ENCODE measurements around the gene TESK2.

Gene TESK2

DNA sequence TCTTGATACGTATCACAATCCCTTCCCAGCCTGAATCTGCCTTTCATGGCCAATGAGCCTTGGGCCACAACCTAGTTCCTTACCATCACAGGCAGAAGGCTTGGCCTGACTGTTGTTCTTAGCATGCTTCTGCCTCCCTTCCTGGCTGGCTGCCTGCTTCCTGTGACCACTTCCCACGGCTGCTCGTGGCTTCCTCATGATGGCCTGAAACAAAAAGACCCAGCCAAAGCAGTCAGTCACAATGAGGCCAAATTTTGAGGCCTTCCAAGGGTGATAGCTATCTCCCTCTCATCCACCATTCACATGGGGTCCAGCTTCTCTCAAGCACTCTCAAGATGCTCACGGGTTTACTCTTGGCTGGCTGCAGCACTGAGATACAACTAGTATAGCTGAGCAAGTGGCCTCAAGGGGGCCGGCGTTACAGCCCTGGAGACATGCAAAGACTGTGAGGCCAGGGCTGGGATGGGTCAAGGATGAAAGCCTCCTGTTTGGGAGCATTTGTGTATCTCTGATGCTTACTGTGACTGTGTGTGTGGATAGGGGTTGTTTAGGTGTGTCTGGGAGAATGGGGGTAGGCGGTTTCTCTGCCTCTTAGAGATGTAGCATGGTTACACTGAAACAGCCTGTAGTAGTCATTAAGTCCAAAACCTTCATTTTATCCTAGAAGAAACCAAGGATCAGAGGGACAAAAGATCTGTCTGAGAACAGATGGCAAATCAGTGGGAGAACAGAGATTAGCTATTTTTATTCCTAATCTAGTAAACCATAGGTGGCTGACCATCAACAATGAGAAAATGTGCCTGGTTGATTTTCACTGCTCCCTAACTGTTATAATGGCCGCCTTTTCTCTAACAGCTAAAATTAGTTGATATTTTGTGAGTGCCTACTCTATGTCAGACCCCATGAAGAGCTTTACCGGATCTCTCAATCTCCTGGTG is 156.4 kb downstream of the TESK2 start:
- no peak for ATAC-seq

DNA sequence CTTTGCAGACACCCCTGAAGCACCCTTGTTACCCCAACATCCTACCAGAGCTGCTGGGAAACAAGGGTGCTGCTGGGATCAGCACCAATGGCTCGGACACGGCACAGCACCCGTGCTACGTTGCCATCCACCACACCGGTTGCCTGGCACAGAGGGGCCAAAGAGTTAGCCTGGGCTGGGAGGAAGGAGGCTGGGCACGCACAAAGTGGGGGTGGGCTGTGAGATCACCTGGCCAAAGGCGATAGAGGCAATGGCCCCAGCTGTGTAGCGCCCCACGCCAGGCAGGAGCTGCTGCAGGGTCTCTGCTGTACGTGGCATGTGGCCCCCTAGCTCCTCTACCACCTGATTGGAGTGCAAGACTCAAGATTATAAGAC is 158.6 kb downstream of the TESK2 start:
- ATAC-seq: no peak

GRCh38 chr1:45331436-45332345 is 159.3 kb downstream of the TESK2 start:
- ATAC-seq: no peak

DNA sequence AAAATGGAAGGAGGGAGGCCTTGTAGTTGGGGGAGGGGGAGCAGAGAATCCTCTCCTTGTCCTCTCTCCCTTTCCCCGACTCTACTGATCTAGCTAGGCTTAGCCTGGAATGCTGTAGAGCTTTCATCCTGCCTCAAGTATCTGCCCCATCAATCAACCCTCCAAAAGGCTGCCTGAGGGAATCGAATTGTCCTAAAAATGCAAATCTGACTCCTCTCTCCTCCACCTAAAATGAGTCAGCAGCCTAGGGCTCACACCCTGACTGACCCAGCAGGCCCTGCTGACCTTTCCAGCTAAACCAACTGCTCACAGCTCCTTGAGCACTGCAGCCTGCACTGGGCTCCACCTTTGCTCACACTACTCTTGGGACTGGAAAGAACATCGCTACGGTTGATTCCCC is 161.5 kb downstream of the TESK2 start:
- ATAC-seq: no peak

DNA sequence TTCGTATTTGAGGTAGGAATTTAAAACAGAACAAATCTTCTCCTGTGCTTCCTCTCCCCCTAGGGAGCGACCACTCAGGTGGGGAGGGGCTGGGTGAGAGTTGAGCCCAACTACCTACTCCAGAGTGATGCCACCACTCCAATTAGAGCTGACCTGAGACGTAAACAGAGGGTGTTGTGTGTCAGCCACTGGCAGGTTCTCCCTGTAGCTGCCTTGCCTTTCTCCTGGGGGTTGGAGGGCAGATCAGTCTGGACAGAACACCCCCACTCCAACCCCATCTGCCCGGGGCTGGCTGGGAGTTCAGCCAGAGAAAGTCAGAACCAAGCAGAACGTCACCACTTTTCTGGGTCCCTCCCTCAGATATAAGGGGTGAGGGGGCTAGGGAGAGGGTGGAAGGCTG is 162.3 kb downstream of the TESK2 start:
- no peak for ATAC-seq

GRCh38 chr1:45327644-45328515 is 163.1 kb downstream of the TESK2 start:
- ATAC-seq: no peak

GRCh38 chr1:45326627-45327623 is 164.0 kb downstream of the TESK2 start, which contains the start of gene HPDL:
TSS of gene HPDL (plus strand) at chr1:45326895. CDS start at chr1:45327149, 254 bp downstream.
- peak; percentile 86 to 90 for ATAC-seq

DNA sequence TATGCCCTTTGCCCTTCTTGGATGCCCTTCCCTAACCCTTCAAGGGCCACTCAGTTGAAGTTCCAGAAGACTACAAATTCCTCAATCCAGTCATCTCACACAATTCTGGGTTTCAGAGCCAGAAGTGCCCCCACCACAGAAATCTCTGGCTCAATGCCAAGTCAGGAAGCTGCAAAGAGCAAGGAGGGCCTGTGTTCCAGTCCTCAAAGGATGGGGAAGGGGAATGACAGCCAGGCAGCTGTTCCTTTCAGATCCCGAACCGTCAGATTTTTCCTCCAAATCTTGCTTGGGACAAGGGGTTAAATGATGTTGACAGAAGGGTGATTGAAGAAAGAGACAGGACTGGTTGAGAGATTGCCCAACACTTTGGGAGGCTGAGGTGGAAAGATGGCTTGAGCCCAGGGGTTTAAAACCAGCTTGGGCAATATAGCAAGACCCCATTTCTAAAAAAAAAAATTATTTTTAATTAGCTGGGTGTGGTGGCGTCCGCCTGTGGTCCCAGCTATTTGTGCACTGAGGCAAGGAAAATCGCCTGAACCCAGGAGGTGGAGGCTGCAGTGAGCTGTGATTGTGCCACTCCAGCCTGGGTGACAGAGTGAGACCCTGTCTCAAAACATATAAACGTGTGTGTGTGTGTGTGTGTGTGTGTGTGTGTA is 165.0 kb downstream of the TESK2 start:
- no peak for ATAC-seq

GRCh38 chr1:45322486-45323040 is 168.4 kb downstream of the TESK2 start:
- ATAC-seq: no peak

DNA sequence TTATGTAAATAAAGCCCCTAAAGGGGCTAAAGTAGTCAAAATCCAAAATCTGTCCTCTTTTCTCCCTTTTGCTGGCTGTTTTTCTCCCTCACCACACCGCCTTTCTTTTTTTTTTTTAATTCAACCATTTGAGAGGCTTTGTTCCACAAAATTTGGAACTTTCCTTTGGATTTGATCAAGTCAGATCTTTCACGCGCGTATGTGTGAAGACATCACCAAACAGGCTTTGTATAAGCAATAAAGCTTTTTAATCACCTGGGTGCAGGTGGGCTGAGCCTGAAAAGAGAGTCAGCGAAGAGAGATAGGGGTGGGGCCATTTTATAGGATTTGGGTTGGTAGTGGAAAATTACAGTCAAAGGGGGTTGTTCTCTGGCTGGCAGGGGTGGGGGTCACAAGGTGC is 169.5 kb downstream of the TESK2 start:
- no peak for ATAC-seq

DNA sequence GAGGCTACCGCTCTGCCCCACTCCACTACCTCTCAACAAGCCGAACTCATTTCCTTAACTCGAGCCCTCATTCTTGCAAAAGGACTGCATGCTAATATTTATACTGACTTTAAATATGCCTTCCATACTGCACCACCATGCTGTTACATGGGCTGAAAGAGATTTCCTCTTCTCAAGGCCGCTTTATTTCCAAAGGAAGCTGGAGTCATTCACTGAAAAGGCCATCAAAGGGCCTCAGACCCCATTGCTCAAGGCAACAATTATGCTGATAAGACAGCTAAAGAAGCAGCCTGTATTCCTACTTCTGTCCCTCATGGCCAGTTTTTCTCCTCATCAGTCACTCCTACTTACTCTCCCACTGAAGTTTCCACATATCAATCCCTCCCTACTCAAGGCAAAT is 171.2 kb downstream of the TESK2 start:
- ATAC-seq: no peak

- no peak for ATAC-seq
Measured at GRCh38 chr1:45317166-45317565, 173.8 kb downstream of the TESK2 start.

DNA sequence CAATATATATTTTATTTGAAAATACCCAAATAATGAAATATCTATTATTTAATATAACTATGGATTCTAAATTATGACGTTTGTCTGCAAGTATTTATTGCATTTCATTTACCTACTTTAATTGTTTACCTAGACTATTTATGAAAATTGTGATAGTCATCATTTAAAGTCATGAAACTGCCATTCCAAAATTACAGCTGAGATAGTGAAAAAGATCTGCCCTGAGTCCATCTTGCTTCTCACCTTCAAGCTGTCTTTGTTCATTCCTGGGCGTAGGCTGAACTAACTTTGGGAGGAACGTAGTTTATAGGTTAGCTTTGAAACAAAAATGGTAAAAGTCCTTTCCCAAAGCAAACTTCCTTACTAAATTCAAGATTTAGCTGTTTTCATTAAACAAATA is 176.7 kb downstream of the TESK2 start:
- no peak for ATAC-seq

DNA sequence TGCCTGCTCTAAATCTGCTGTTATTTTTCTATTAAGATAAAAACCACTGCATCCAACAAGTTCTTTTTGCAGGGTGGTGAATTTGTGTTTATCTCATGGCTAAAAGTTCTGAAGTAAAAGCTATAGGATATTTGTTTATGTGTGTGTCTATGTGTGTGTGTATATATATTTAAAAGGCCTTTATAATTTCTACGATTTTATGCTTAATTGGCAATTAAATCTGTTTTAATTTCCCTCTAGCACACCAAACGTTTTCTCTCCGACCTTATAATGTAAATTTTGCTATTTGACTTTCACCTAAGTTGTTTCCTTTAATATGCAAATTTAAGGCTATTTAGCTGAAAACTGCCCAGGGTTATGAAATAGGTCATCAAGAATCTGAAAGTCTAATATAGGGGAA is 184.1 kb downstream of the TESK2 start:
- no peak for ATAC-seq

- peak; percentile 46 to 55 for ATAC-seq
Measured at GRCh38 chr1:45306319-45306718, 184.6 kb downstream of the TESK2 start.

- no peak for ATAC-seq
Measured at GRCh38 chr1:45305231-45305630, 185.7 kb downstream of the TESK2 start.

DNA sequence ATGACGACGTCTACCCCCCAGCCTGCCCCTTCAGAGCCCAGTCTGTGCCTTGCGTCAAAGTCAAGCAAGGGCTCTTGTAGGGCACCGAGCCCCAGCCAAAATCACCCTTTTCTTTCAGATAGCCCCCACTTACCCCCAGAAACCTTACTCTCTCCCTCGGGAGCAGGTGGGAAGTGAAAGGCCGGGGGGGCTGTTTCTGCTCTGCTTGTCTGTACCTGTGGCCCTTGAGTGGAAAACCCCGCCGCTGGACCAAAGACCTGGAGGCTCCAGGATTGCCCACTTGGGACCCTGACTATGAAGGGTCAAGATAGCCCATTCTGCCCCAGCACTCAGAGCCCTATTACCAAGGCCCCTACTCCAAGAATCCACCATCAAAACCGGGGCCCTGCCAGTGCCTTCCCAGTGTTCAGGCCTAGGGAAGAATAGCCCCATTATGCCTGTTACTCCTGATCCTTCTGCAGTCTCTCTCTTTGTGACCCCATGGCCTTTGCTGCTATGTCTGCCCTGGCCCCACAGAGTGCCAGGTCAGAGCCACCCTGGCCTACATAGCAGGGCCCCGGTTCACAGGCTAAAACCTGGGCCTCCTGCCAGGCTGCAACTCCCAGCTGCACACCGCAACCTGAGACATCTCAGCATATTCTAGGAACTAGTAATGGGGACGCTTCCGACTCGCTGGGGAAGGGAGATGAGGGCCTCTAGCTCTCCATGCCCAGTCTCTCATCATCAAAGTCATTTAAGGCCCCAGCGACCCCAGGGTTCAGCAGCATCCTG is 186.5 kb downstream of the TESK2 start:
- ATAC-seq: no peak

- peak; percentile 82 for ATAC-seq
Measured at GRCh38 chr1:45303520-45304310, 187.2 kb downstream of the TESK2 start.

All from activated CD4-positive, CD25-positive, alpha-beta regulatory T cell treated with anti-CD3 and anti-CD28 coated beads, Interleukin-2, amount 50 U/mL, for 24 hours (primary cell).